GM13976 (cell line): ENCODE results near the gene SLIT2.

Experiments used
- DNase-seq: peaks from one replicate; pipeline ENCODE4 v3.0.0; 2012; ENCODE audit warnings: low spot score
- CTCF ChIP-seq: IDR thresholded peaks from 2 replicates; pipeline ENCODE4 v1.5.1; 2012; ENCODE audit warnings: borderline replicate concordance, mild to moderate bottlenecking; ENCODE audit not compliant: insufficient read depth; ENCODE audit errors: extremely low read depth, missing control alignments, control extremely low read depth
- in situ Hi-C: fragments of 300-500 bp; cut with MboI; formaldehyde crosslinking; loops from one replicate; pipeline ENCODE4 v1.12.0; 2022; ENCODE audit warnings: low sequenced_read_pairs, mixed read lengths, inconsistent platforms; ENCODE audit not compliant: unreplicated experiment

SLIT2 gene

GRCh38 chr4:20281453-20281852, 29.7 kb downstream of the SLIT2 start:
- in situ Hi-C loops = no loop called here
- no peak for TF ChIP-seq CTCF
- DNase-seq = no peak

- no peak for TF ChIP-seq CTCF
- in situ Hi-C loops = no loop called here
- DNase-seq = no peak
These were observed 31.3 kb downstream of the SLIT2 start for GRCh38 chr4:20283039-20283438.

- TF ChIP-seq CTCF = no peak
- no peak for DNase-seq
- in situ Hi-C loops = no loop called here
These were observed 33.3 kb downstream of the SLIT2 start for GRCh38 chr4:20284990-20285389.

GRCh38 chr4:20287246-20287645, 35.5 kb downstream of the SLIT2 start:
- TF ChIP-seq CTCF = no peak
- in situ Hi-C loops = no loop called here
- DNase-seq = no peak

GRCh38 chr4:20288047-20288650, 36.4 kb downstream of the SLIT2 start:
- no peak for TF ChIP-seq CTCF
- in situ Hi-C loops = no loop called here

GRCh38 chr4:20288846-20289512, 37.3 kb downstream of the SLIT2 start:
- no peak for DNase-seq
- in situ Hi-C loops = no loop called here
- no peak for TF ChIP-seq CTCF

More at GRCh38 chr4:20288047-20288650, 36.4 kb downstream of the SLIT2 start:
- DNase-seq = no peak
